ENCODE results near the gene E4F1.

DNA sequence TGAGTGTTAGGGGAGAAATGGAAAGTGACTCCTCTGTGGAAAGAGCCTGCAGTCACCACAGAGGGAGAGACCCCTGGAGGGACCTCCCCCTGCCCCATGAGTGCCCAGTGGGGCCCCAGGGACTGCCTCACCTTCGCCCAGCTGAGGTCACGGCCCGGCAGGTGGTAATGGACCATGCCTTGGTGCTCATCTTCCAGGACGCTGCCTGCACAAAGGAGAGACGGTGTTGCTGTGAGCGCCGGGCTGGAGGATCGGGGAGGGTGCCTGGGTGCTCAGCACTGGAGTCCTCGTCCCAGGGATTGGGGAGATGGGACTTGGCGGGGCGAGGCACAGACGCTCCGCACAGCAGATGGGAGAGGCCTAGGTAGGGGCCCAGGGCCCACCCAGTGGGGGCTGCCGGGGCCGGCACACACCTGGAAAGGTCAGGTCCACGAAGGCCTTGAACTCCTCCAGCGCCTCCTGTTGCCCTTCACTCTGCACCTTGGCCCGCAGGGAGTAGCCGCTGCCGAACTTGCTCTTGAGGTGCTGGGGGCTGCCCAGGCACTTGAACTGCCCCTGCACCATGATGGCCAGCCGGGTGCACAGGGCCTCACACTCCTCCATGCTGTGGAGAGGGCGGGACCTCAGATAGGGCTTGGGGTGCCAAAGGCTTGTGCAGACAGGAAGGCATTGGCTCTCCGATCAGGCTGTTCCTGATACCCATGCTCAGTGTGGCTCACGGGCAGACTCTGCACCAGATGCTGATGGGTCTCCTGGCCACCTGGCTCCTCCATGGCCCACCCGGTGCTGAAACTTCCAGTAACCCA is 54.3 kb downstream of the E4F1 start:
- TF ChIP-seq, protein P1, sequence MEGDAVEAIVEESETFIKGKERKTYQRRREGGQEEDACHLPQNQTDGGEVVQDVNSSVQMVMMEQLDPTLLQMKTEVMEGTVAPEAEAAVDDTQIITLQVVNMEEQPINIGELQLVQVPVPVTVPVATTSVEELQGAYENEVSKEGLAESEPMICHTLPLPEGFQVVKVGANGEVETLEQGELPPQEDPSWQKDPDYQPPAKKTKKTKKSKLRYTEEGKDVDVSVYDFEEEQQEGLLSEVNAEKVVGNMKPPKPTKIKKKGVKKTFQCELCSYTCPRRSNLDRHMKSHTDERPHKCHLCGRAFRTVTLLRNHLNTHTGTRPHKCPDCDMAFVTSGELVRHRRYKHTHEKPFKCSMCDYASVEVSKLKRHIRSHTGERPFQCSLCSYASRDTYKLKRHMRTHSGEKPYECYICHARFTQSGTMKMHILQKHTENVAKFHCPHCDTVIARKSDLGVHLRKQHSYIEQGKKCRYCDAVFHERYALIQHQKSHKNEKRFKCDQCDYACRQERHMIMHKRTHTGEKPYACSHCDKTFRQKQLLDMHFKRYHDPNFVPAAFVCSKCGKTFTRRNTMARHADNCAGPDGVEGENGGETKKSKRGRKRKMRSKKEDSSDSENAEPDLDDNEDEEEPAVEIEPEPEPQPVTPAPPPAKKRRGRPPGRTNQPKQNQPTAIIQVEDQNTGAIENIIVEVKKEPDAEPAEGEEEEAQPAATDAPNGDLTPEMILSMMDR (IDR thresholded peaks at IDR 0.05 in 4 of 5, conservative IDR thresholded peaks at IDR 0.05 in 1 of 5), result no peak
- TF ChIP-seq POLR2A (IDR thresholded peaks at IDR 0.05), result no peak

Data from gastrocnemius medialis (tissue), 4 donors.